ENCODE data around the gene COG5. TPM values are rescaled to one million over a fixed set of nuclear protein-coding genes. Genes with fewer than 3 reads are reported as not detected.

The COG5 gene
- total and polyA plus RNA-seq, 12 donors: 4.4 to 43.8 (median 32.8) TPM

GRCh38 chr7:107599262-107599661 lies 35.5 kb upstream of the COG5 start:
- Histone ChIP-seq H3K4me1 (replicated peaks in 1 of 2) (peaks cover 0 to 20% of the 10 kb centered on the region in 2 donors), H3K4me3 (no peak overlapping the region), H3K27ac (no peak overlapping the region), H3K9me3 (replicated peaks in 1 of 3) (peaks cover 0 to 7% (median 0%) of the 10 kb centered on the region in 3 donors), H3K27me3 (no peaks in the 10 kb centered on the region), H3K36me3 (replicated peaks in 1 of 2) (peaks cover 0 to 9% of the 10 kb centered on the region in 2 donors)
- intact Hi-C loops (cut with DNase I): no loop called here
- DNase-seq: no peak
- TF ChIP-seq CTCF (IDR thresholded peaks at IDR 0.05) (no peak), POLR2A (IDR thresholded peaks at IDR 0.05) (no peak)
- 97 to 100% (median 98%) methylated on average over 1 of the region's 1 CpG for whole genome bisulfite sequencing, 4 donors

GRCh38 chr7:107597953-107598352 lies 34.2 kb upstream of the COG5 start:
- WGBS, 4 donors: 90 to 94% (median 92%) methylated on average over 4 of the region's 4 CpGs
- intact Hi-C loops (cut with DNase I): no loop called here
- peaks cover 0 to 9% of the 10 kb centered on the region in 2 donors for H3K36me3 ChIP-seq (replicated peaks in 1 of 2)
- peaks cover 0 to 7% (median 0%) of the 10 kb centered on the region in 3 donors for H3K9me3 ChIP-seq (replicated peaks in 1 of 3)
- no peak for DNase-seq
- no peak overlapping the region for H3K4me3 ChIP-seq
- H3K4me1 ChIP-seq (replicated peaks in 1 of 2): peaks cover 0 to 20% of the 10 kb centered on the region in 2 donors
- H3K27me3 ChIP-seq: no peaks in the 10 kb centered on the region
- H3K27ac ChIP-seq: no peak overlapping the region
- no peak for TF ChIP-seq POLR2A (IDR thresholded peaks at IDR 0.05)
- TF ChIP-seq CTCF (IDR thresholded peaks at IDR 0.05): no peak

- WGBS, 4 donors: 94 to 100% (median 98%) methylated on average over 1 of the region's 1 CpG
- Histone ChIP-seq H3K27ac (no peak overlapping the region), H3K36me3 (replicated peaks in 1 of 2) (peaks cover 0 to 9% of the 10 kb centered on the region in 2 donors), H3K9me3 (replicated peaks in 1 of 3) (peaks cover 0 to 7% (median 0%) of the 10 kb centered on the region in 3 donors), H3K4me1 (replicated peaks in 1 of 2) (peaks cover 0 to 20% of the 10 kb centered on the region in 2 donors), H3K27me3 (no peaks in the 10 kb centered on the region), H3K4me3 (no peak overlapping the region)
- TF ChIP-seq POLR2A (IDR thresholded peaks at IDR 0.05) (no peak), CTCF (IDR thresholded peaks at IDR 0.05) (no peak)
- intact Hi-C loops (cut with DNase I): no loop called here
- DNase-seq: no peak
Observed at GRCh38 chr7:107597582-107597916, 33.8 kb upstream of the COG5 start.

- H3K36me3 ChIP-seq (replicated peaks in 1 of 2): peaks cover 0 to 9% of the 10 kb centered on the region in 2 donors
- H3K9me3 ChIP-seq (replicated peaks in 1 of 3): peaks cover 0 to 7% (median 0%) of the 10 kb centered on the region in 3 donors
- H3K4me1 ChIP-seq (replicated peaks in 1 of 2): peaks cover 0 to 20% of the 10 kb centered on the region in 2 donors
- intact Hi-C loops (cut with DNase I): no loop called here
- H3K27me3 ChIP-seq: no peaks in the 10 kb centered on the region
- 82 to 87% (median 84%) methylated on average over 5 of the region's 5 CpGs for WGBS, 4 donors
- TF ChIP-seq CTCF (IDR thresholded peaks at IDR 0.05): no peak
- no peak for TF ChIP-seq POLR2A (IDR thresholded peaks at IDR 0.05)
- H3K4me3 ChIP-seq: no peak overlapping the region
- no peak for DNase-seq
- no peak overlapping the region for H3K27ac ChIP-seq
Observed at GRCh38 chr7:107596881-107597581, 33.3 kb upstream of the COG5 start.

All from adrenal gland (tissue), 12 donors.